Pancreas (tissue), 10 donors: ENCODE results near the gene FTCDNL1. TPM values are rescaled to one million over a fixed set of nuclear protein-coding genes. Genes with fewer than 3 reads are reported as not detected.

Experiments
- ATAC-seq, 4 donors: fragments of 200-7000 bp; cut with Tn5 transposase; one replicate each; pipeline versions ENCODE4 v1.8.0 to v1.9.1; 2020; ENCODE audit warnings: mild to moderate bottlenecking in 4 of 4, moderate library complexity in 4 of 4
- DNase-seq, 6 donors: peaks; one replicate each; pipeline ENCODE4 v3.0.0-alpha.2; 2020
- FAIRE-seq: peaks from 2 replicates; lab custom pipeline; 2012; peaks lifted over from hg19 to GRCh38; lab: Jason Lieb, UNC
- H3K27ac ChIP-seq, 4 donors: fragments of 200-600 bp; sonication (generic); 1 replicate in 3 of 4; 2 replicates in 1 of 4; pipeline versions ENCODE4 v1.5.0 to v1.8.0; 2020
- H3K27me3 ChIP-seq, 4 donors: fragments of 200-600 bp; one replicate each; pipeline ENCODE4 v1.8.0; 2021
- H3K36me3 ChIP-seq, 3 donors: fragments of 200-600 bp; sonication (generic) in 1 of 3; one replicate each; pipeline versions ENCODE4 v1.5.0 to v1.8.0; 2020 to 2021
- H3K4me1 ChIP-seq, 3 donors: fragments of 200-600 bp; one replicate each; pipeline ENCODE4 v1.8.0; 2021
- H3K4me3 ChIP-seq, 4 donors: fragments of 200-600 bp; sonication (generic) in 2 of 4; one replicate each; pipeline versions ENCODE4 v1.5.0 to v1.8.0; 2020 to 2021
- H3K9me3 ChIP-seq, 4 donors: fragments of 200-600 bp; one replicate each; pipeline ENCODE4 v1.8.0; 2021
- WGBS, 2 donors: extraction: QIAGEN DNeasy Blood & Tissue Kit; methylation state at CpG; one replicate each; pipeline ENCODE4 v1.1.7; 2013; 5-methylcytosine and 5-hydroxymethylcytosine counted together
- intact Hi-C, 3 donors: fragments of 100-400 bp; cut with DNase I; formaldehyde crosslinking; loops; one replicate each; pipeline versions ENCODE4 v1.11.1 to v1.14.2; 2022
- polyA plus RNA-seq, 2 donors: library from polyadenylated mRNA; stranded (reverse); fragments of 200-250 nt; gene quantifications; one replicate each; pipeline ENCODE4 v1.2.3, GENCODE V29; 2013
- total RNA-seq, 6 donors: library from RNA; stranded (reverse); fragmentation: NEBNext Ultra II Directional in 4 of 6; extraction: Animal tissue kit (Norgen Biotek cat#: 25700) in 4 of 6; gene quantifications; one replicate each; pipeline versions ENCODE4 v1.2.1 to v1.2.4, GENCODE V29; 2021 to 2023
- TF ChIP-seq, protein P1 (sequence below), 4 donors: fragments of 200-600 bp; sonication (generic) in 3 of 4; IDR thresholded peaks; one replicate each; pipeline versions ENCODE4 v1.5.0 to v1.8.0; 2021; ENCODE audit warnings: antibody characterized with exemption in 4 of 4
- donor health status: healthy with polysubstance abuse.
- donor health status: DM: no; HTN: no; CAD: no; lungs with moderate emphysema.
- donor health status: DM: no; HTN: no; CAD: no.
- donor health status: control.
- donor health status: control.
- donor health status: Bipolar disorder and iron deficiency.
- donor health status: DM: yes; HTN: yes; CAD: no.
- donor health status: DM: no; HTN: no; CAD: no.
- donor health status: DM: no; HTN: no; CAD: no.
- donor health status: DM: yes; HTN: yes; CAD: no.

The FTCDNL1 gene
- total and polyA plus RNA-seq, 8 donors = 0.53 to 3.2 (median 1.4) TPM

DNA sequence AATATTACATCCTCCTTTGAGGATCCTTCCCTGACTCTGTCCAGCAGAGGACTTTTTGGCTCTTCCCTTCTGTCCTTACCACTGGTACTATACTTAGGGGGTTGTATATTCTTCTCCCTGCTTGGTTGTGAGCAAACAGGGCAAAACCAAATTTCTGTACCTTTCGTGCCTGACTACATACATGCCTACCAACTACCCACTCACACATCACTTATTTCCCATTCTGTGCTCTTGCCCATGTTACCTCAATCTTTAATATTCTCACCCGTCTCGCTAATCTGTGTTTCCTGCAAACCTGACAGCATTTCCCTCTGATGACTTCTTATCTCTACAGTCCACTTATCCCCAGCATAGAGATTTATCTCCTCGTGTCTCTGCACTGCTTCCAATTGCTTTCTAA is 58.6 kb downstream of the FTCDNL1 start:
- H3K27ac ChIP-seq = no peak overlapping the region
- TF ChIP-seq, protein P1, sequence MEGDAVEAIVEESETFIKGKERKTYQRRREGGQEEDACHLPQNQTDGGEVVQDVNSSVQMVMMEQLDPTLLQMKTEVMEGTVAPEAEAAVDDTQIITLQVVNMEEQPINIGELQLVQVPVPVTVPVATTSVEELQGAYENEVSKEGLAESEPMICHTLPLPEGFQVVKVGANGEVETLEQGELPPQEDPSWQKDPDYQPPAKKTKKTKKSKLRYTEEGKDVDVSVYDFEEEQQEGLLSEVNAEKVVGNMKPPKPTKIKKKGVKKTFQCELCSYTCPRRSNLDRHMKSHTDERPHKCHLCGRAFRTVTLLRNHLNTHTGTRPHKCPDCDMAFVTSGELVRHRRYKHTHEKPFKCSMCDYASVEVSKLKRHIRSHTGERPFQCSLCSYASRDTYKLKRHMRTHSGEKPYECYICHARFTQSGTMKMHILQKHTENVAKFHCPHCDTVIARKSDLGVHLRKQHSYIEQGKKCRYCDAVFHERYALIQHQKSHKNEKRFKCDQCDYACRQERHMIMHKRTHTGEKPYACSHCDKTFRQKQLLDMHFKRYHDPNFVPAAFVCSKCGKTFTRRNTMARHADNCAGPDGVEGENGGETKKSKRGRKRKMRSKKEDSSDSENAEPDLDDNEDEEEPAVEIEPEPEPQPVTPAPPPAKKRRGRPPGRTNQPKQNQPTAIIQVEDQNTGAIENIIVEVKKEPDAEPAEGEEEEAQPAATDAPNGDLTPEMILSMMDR (IDR thresholded peaks at IDR 0.05) = no peak
- ATAC-seq = no peak
- intact Hi-C loops = no loop called here
- H3K9me3 ChIP-seq = no peaks in the 10 kb centered on the region
- H3K36me3 ChIP-seq = no peaks in the 10 kb centered on the region
- no peak overlapping the region for H3K4me3 ChIP-seq
- WGBS, 2 donors = 60 to 66% methylated on average over 4 of the region's 4 CpGs
- no peaks in the 10 kb centered on the region for H3K27me3 ChIP-seq
- no peak for FAIRE-seq
- no peaks in the 10 kb centered on the region for H3K4me1 ChIP-seq
- DNase-seq = no peak

DNA sequence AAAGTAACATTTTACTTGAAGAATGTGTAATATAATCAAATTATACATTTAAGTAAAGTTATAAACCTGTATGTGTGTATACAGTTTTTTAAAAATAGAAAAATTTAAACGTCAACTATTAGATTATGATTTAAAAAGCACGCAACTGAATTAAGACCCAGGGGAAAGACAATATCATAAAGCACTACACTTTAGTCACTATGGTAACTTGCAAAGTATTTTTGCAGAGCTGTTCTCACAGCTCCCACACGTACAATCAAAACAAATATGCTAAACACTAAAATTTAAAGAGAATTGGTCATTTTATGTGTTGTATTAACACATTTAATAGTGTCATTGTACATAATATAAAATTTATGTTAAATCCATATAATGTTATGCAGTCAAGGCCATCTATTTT is 59.7 kb downstream of the FTCDNL1 start:
- no peak for ATAC-seq

DNA sequence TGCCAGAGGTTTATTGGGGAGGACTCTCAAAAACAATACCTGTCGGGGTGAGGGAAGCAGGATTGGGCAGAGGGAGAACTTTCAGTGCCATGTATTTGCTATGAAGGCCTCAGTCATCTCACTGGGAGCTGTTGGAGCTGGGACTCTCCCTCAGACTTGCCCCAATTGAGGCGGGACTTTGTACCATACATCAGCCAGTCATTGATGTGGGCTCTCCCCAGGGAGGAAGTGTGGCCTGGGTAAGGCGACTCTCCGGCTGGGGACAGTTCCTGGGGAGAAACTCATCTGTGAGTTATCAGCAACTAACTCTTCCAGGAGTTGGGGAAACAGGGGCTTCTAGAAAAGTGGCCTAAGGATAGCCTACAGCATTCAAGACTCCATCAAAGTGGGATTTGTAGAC is 66.5 kb downstream of the FTCDNL1 start:
- H3K27ac ChIP-seq = no peak overlapping the region
- H3K4me1 ChIP-seq = no peaks in the 10 kb centered on the region
- intact Hi-C loops = no loop called here
- H3K36me3 ChIP-seq = no peaks in the 10 kb centered on the region
- no peak for FAIRE-seq
- ATAC-seq = no peak
- H3K27me3 ChIP-seq = no peaks in the 10 kb centered on the region
- TF ChIP-seq, protein P1 (IDR thresholded peaks at IDR 0.05) = no peak
- H3K4me3 ChIP-seq = no peak overlapping the region
- DNase-seq = no peak
- H3K9me3 ChIP-seq = no peaks in the 10 kb centered on the region
- WGBS, 2 donors = 90 to 91% methylated on average over 4 of the region's 4 CpGs

More for the DNA sequence above, 59.7 kb downstream of the FTCDNL1 start:
- no peaks in the 10 kb centered on the region for H3K36me3 ChIP-seq
- no peaks in the 10 kb centered on the region for H3K27me3 ChIP-seq
- no peak overlapping the region for H3K27ac ChIP-seq
- no peak for DNase-seq
- no peak for FAIRE-seq
- no peak overlapping the region for H3K4me3 ChIP-seq
- no peaks in the 10 kb centered on the region for H3K9me3 ChIP-seq
- TF ChIP-seq, protein P1 (IDR thresholded peaks at IDR 0.05) = no peak
- intact Hi-C loops = no loop called here
- no peaks in the 10 kb centered on the region for H3K4me1 ChIP-seq
- 70 to 77% methylated on average over 3 of the region's 3 CpGs for WGBS, 2 donors

DNA sequence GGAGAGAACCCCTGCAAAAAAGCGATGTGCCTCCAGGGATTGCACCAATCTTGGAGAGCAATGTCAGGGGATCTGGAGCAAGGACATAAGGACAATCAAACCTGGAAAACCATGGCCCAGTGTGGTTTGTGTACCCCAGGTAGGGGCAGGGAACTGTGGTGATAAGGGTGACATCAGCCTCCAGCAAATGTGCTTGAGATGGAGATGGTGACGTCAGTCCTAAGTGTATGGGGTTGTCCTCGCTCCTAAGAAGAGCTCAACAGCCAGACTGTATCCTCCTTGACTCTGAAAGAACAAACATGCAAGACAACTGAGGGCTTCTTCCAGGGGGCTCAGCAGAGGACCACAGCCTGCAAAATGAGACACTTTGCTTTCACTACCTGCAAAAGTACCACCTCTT is 71.4 kb downstream of the FTCDNL1 start:
- no peak overlapping the region for H3K4me3 ChIP-seq
- TF ChIP-seq, protein P1 (IDR thresholded peaks at IDR 0.05) = no peak
- H3K27ac ChIP-seq = no peak overlapping the region
- H3K4me1 ChIP-seq = no peaks in the 10 kb centered on the region
- FAIRE-seq (no peak), ATAC-seq (no peak), DNase-seq (no peak)
- intact Hi-C loops = no loop called here
- H3K27me3 ChIP-seq = no peaks in the 10 kb centered on the region
- WGBS, 2 donors = 90% methylated on average over 3 of the region's 3 CpGs
- no peaks in the 10 kb centered on the region for H3K9me3 ChIP-seq
- H3K36me3 ChIP-seq = no peaks in the 10 kb centered on the region

DNA sequence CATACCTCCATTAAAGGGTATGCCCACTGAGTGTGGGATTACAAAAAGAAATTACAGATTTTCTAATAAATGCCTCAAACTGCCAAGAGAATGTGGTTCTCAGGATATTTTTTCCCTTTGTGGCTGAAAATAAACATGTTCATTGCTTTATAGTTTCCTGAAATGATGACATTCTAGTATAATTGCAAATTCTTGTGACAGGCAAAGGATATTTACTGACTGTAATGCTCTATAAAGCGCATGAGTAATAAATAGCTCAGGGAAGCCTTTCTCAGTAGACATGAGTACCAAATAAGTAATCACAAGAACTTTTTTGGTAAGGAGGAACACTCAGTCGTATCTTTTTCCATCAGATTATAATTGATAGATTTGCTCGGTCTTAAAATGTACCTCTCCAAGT is 72.3 kb downstream of the FTCDNL1 start:
- Histone ChIP-seq H3K4me3 (no peak overlapping the region), H3K4me1 (no peaks in the 10 kb centered on the region), H3K27me3 (no peaks in the 10 kb centered on the region), H3K27ac (no peak overlapping the region), H3K36me3 (no peaks in the 10 kb centered on the region), H3K9me3 (no peaks in the 10 kb centered on the region)
- no peak for FAIRE-seq
- TF ChIP-seq, protein P1 (IDR thresholded peaks at IDR 0.05) = no peak
- intact Hi-C loops = no loop called here
- DNase-seq = no peak
- ATAC-seq = no peak
- WGBS, 2 donors = 86 to 92% methylated on average over 3 of the region's 3 CpGs
